Endothelial cell of umbilical vein (primary cell): ENCODE data around the gene B3GAT1. TPM values are rescaled to one million over a fixed set of nuclear protein-coding genes. Genes with fewer than 3 reads are reported as not detected.

ENCODE experiments used
- BruUV-seq: library from RNA; stranded (reverse); fragments of 400-500 nt; replicated peaks from 2 replicates; lab custom pipeline; 2021; lab: Mats Ljungman, UMichigan
- CTCF ChIA-PET: fragments of 300-600, 350-600 bp; sonication (Branson Sonifier 250); formaldehyde crosslinking; loops from one replicate; lab custom pipeline; 2021; ENCODE audit warnings: antibody characterized with exemption, inconsistent platforms; lab: Charles Lee
- POLR2A ChIA-PET: fragments of 300-600, 350-600 bp; sonication (Branson Sonifier 250); formaldehyde crosslinking; loops from one replicate; lab custom pipeline; 2021; ENCODE audit warnings: antibody characterized with exemption, inconsistent platforms; lab: Charles Lee
- DNase-seq: peaks from one replicate; pipeline ENCODE4 v3.0.0-alpha.2; 2011; ENCODE audit warnings: low read depth, low spot score
- FAIRE-seq: peaks from 2 replicates; lab custom pipeline; 2011; peaks lifted over from hg19 to GRCh38; lab: Jason Lieb, UNC
- H2AFZ ChIP-seq: 2 replicates; pipeline ENCODE4 v1.6.0; 2012; ENCODE audit warnings: low read depth, low read length, control low read depth, inconsistent platforms
- H3K27ac ChIP-seq: 2 replicates; pipeline ENCODE4 v1.5.1; 2011; ENCODE audit warnings: low read depth, mild to moderate bottlenecking, control low read depth, low read length, moderate library complexity; ENCODE audit not compliant: insufficient read depth
- H3K27me3 ChIP-seq, 2 experiments: 2 replicates each; pipeline versions ENCODE4 v1.6.0 to v1.6.1; 2011; ENCODE audit warnings: low read length in 2 of 2, mixed read lengths in 1 of 2; ENCODE audit not compliant: control insufficient read depth in 2 of 2, insufficient read depth in 2 of 2
- H3K36me3 ChIP-seq, 2 experiments: 2 replicates in 1 of 2; 3 replicates in 1 of 2; pipeline ENCODE4 v1.5.1; 2011; ENCODE audit warnings: low read length in 2 of 2, mild to moderate bottlenecking in 1 of 2, moderate library complexity in 1 of 2; ENCODE audit not compliant: control insufficient read depth in 2 of 2, insufficient read depth in 2 of 2; ENCODE audit errors: extremely low read depth in 1 of 2
- H3K4me1 ChIP-seq: 3 replicates; pipeline ENCODE4 v1.5.1; 2011; ENCODE audit warnings: mild to moderate bottlenecking, low read length; ENCODE audit not compliant: control insufficient read depth, insufficient read depth; ENCODE audit errors: extremely low read depth
- H3K4me2 ChIP-seq: 2 replicates; pipeline ENCODE4 v1.6.1; 2011; ENCODE audit warnings: low read length, control low read depth, mixed read lengths; ENCODE audit not compliant: insufficient read depth
- H3K4me3 ChIP-seq, 3 experiments: fragments of 200-600 bp in 1 of 3; sonication (generic), shearing (Covaris generic) in 1 of 3; replicated peaks in 1 of 3; 2 replicates each; pipeline ENCODE4 v1.5.1; 2011 to 2016; ENCODE audit warnings: control low read depth in 3 of 3, low read length in 3 of 3, mild to moderate bottlenecking in 2 of 3, inconsistent platforms in 1 of 3, low read depth in 1 of 3, moderate library complexity in 1 of 3; ENCODE audit not compliant: insufficient read depth in 1 of 3
- H3K79me2 ChIP-seq: 2 replicates; pipeline ENCODE4 v1.6.0; 2012; ENCODE audit warnings: low read length, inconsistent platforms; ENCODE audit not compliant: control insufficient read depth, insufficient read depth
- H3K9ac ChIP-seq: replicated peaks from 2 replicates; pipeline ENCODE3; 2011; ENCODE audit warnings: low read length, control low read depth; ENCODE audit not compliant: insufficient read depth; ENCODE audit errors: extremely low read depth
- H3K9me1 ChIP-seq: replicated peaks from 3 replicates; pipeline ENCODE4 v1.6.0; 2011; ENCODE audit warnings: mild to moderate bottlenecking, low read length; ENCODE audit not compliant: control insufficient read depth, insufficient read depth; ENCODE audit errors: extremely low read depth
- H3K9me3 ChIP-seq: replicated peaks from 2 replicates; pipeline ENCODE4 v1.5.1; 2012; ENCODE audit warnings: low read length, inconsistent platforms; ENCODE audit not compliant: control insufficient read depth, insufficient read depth
- H4K20me1 ChIP-seq: replicated peaks from 2 replicates; pipeline ENCODE3; 2011; ENCODE audit warnings: mild to moderate bottlenecking, low read length; ENCODE audit not compliant: control insufficient read depth, insufficient read depth; ENCODE audit errors: extremely low read depth
- CTCF ChIP-seq, 2 donors: IDR thresholded peaks; 1 replicate in 1 of 2; 2 replicates in 1 of 2; pipeline ENCODE4 v1.5.1; 2011; ENCODE audit warnings: low read length in 2 of 2, mild to moderate bottlenecking in 2 of 2, moderate library complexity in 2 of 2, control low read depth in 1 of 2, inconsistent platforms in 1 of 2, low read depth in 1 of 2; ENCODE audit not compliant: insufficient read depth in 1 of 2; ENCODE audit errors: extremely low read depth in 1 of 2
- EZH2 ChIP-seq: IDR thresholded peaks from 2 replicates; pipeline ENCODE4 v1.6.1; 2012; ENCODE audit warnings: borderline replicate concordance, low read depth, mild to moderate bottlenecking, moderate library complexity, low read length, inconsistent platforms; ENCODE audit not compliant: severe bottlenecking
- FOS ChIP-seq: IDR thresholded peaks from 2 replicates; pipeline ENCODE4 v1.6.1; 2011; ENCODE audit warnings: mild to moderate bottlenecking, low read length, moderate library complexity, borderline replicate concordance; ENCODE audit not compliant: insufficient read depth
- GATA2 ChIP-seq: IDR thresholded peaks from 2 replicates; pipeline ENCODE4 v1.7.0; 2011; ENCODE audit warnings: low read depth, mild to moderate bottlenecking, moderate library complexity, mixed read lengths, low read length; ENCODE audit not compliant: insufficient read length, insufficient read depth
- JUN ChIP-seq: IDR thresholded peaks from 2 replicates; pipeline ENCODE4 v1.6.1; 2011; ENCODE audit warnings: borderline replicate concordance, low read depth; ENCODE audit not compliant: insufficient read length, insufficient read depth
- MAX ChIP-seq: IDR thresholded peaks from 2 replicates; pipeline ENCODE4 v1.6.1; 2011; ENCODE audit not compliant: insufficient read depth, insufficient read length
- MYC ChIP-seq: IDR thresholded peaks from one replicate; pipeline ENCODE4 v1.6.1; 2011; ENCODE audit warnings: mild to moderate bottlenecking, low read depth, low read length
- POLR2A ChIP-seq: IDR thresholded peaks from 2 replicates; pipeline ENCODE4 v1.6.1; 2012; ENCODE audit warnings: low read depth, mild to moderate bottlenecking, control low read depth, low read length
- POLR2AphosphoS5 ChIP-seq: IDR thresholded peaks from 2 replicates; pipeline ENCODE4 v1.6.1; 2012; ENCODE audit warnings: low read depth, mild to moderate bottlenecking, control low read depth, low read length, moderate library complexity; ENCODE audit not compliant: insufficient read depth
- dilution Hi-C: fragments of 300-500 bp; cut with MboI; formaldehyde crosslinking; loops from one replicate; pipeline ENCODE4 v1.15.0; 2019; ENCODE audit warnings: low sequenced_read_pairs; ENCODE audit not compliant: extremely low pct_ligation_motif_present
- intact Hi-C: fragments of 100-400 bp; cut with micrococcal nuclease; formaldehyde crosslinking; loops from one replicate; pipeline ENCODE4 v1.10.0; 2022
- polyA plus RNA-seq, 4 experiments: library from polyadenylated mRNA; depleted of rRNA in 3 of 4; stranded (reverse) in 3 of 4; unstranded in 1 of 4; fragments of >200 nt; gene quantifications; 2 replicates each; pipeline versions ENCODE4 v1.2.1 to v1.2.3, GENCODE V29; 2011 to 2012; ENCODE audit warnings: missing spikeins in 1 of 4
- total RNA-seq: library from RNA; stranded (reverse); gene quantifications from 2 replicates; pipeline ENCODE4 v1.2.3, GENCODE V29; 2021

B3GAT1 gene
- total and polyA plus RNA-seq, 2 donors (not counting 3 experiments of a cell fraction or from before 2014, with no cell fraction given): 0.01 TPM; not detected in 1

GRCh38 chr11:134338654-134339053, 73.4 kb downstream of the B3GAT1 start:
- H3K27ac ChIP-seq: no peak overlapping the region
- no peaks in the 10 kb centered on the region for H4K20me1 ChIP-seq
- H3K9me1 ChIP-seq: no peaks in the 10 kb centered on the region
- H3K9me3 ChIP-seq: no peaks in the 10 kb centered on the region
- H3K27me3 ChIP-seq: no peaks in the 10 kb centered on the region
- no peaks in the 10 kb centered on the region for H3K4me1 ChIP-seq
- ChIA-PET POLR2A (no interaction called here), CTCF (no interaction called here)
- no TSS peak for BruUV-seq
- no peak overlapping the region for H3K9ac ChIP-seq
- no peaks in the 10 kb centered on the region for H3K36me3 ChIP-seq
- H3K79me2 ChIP-seq: no peaks in the 10 kb centered on the region
- intact Hi-C loops (loop anchor here (10.0 kb wide), 1 partner anchor 304 kb away; no protein-coding TSS in a partner anchor), dilution Hi-C loops (no loop called here)
- FAIRE-seq: no peak
- no peak for TF ChIP-seq MYC
- no peak for TF ChIP-seq POLR2AphosphoS5
- TF ChIP-seq EZH2: no peak
- TF ChIP-seq GATA2: no peak
- no peak for TF ChIP-seq POLR2A
- DNase-seq: no peak
- no peak overlapping the region for H3K4me2 ChIP-seq
- no peak overlapping the region for H2AFZ ChIP-seq
- no peak overlapping the region for H3K4me3 ChIP-seq

GRCh38 chr11:134338068-134338467, 74.0 kb downstream of the B3GAT1 start:
- BruUV-seq: no TSS peak
- no peak overlapping the region for H3K4me3 ChIP-seq
- TF ChIP-seq POLR2A: no peak
- TF ChIP-seq FOS: no peak
- TF ChIP-seq MAX: no peak
- no peak for TF ChIP-seq POLR2AphosphoS5
- no peak for TF ChIP-seq JUN
- no peak for TF ChIP-seq MYC
- TF ChIP-seq GATA2: no peak
- no peak for TF ChIP-seq EZH2
- no peak for TF ChIP-seq CTCF (IDR thresholded peaks at IDR 0.05; ENCODE audit: extremely low read depth in 1 of 2, insufficient read depth in 1 of 2, low read depth in 1 of 2, low read length in 2 of 2)
- no peak overlapping the region for H3K27ac ChIP-seq
- dilution Hi-C loops (no loop called here), intact Hi-C loops (loop anchor here (10.0 kb wide), 1 partner anchor 303 kb away; no protein-coding TSS in a partner anchor)
- no peak for DNase-seq
- no peaks in the 10 kb centered on the region for H3K79me2 ChIP-seq
- H3K4me1 ChIP-seq: no peaks in the 10 kb centered on the region
- H2AFZ ChIP-seq: no peak overlapping the region
- no peaks in the 10 kb centered on the region for H3K36me3 ChIP-seq
- POLR2A ChIA-PET: no interaction called here
- no peak overlapping the region for H3K9ac ChIP-seq
- CTCF ChIA-PET: no interaction called here
- peaks cover 2 to 3% of the 10 kb centered on the region in 2 experiments for H3K27me3 ChIP-seq
- H3K4me2 ChIP-seq: no peak overlapping the region
- no peak for FAIRE-seq
- H3K9me3 ChIP-seq: no peaks in the 10 kb centered on the region
- no peaks in the 10 kb centered on the region for H3K9me1 ChIP-seq
- H4K20me1 ChIP-seq: no peaks in the 10 kb centered on the region
